GM20000 (cell line): ENCODE results near the gene CD44.
"Not testable (repeated sequence)": the region's sequence is repeated elsewhere in the genome, so short reads cannot be mapped to it uniquely, and the experiment has no call there.

Experiments used
- DNase-seq: peaks from one replicate; pipeline ENCODE4 v3.0.0; 2012; ENCODE audit warnings: low spot score
- TF ChIP-seq, protein P1 (sequence below): IDR thresholded peaks from 2 replicates; pipeline ENCODE4 v1.5.1; 2012; ENCODE audit warnings: mild to moderate bottlenecking, control low read depth; ENCODE audit errors: extremely low read depth, missing control alignments

The CD44 gene

GRCh38 chr11:35138943-35139721, at the start of gene CD44:
Gene CD44 (plus strand): TSS chr11:35139171. CDS start chr11:35139304, 133 bp downstream.
- DNase-seq = peak; percentile 74
- TF ChIP-seq, protein P1, sequence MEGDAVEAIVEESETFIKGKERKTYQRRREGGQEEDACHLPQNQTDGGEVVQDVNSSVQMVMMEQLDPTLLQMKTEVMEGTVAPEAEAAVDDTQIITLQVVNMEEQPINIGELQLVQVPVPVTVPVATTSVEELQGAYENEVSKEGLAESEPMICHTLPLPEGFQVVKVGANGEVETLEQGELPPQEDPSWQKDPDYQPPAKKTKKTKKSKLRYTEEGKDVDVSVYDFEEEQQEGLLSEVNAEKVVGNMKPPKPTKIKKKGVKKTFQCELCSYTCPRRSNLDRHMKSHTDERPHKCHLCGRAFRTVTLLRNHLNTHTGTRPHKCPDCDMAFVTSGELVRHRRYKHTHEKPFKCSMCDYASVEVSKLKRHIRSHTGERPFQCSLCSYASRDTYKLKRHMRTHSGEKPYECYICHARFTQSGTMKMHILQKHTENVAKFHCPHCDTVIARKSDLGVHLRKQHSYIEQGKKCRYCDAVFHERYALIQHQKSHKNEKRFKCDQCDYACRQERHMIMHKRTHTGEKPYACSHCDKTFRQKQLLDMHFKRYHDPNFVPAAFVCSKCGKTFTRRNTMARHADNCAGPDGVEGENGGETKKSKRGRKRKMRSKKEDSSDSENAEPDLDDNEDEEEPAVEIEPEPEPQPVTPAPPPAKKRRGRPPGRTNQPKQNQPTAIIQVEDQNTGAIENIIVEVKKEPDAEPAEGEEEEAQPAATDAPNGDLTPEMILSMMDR = no peak

DNA sequence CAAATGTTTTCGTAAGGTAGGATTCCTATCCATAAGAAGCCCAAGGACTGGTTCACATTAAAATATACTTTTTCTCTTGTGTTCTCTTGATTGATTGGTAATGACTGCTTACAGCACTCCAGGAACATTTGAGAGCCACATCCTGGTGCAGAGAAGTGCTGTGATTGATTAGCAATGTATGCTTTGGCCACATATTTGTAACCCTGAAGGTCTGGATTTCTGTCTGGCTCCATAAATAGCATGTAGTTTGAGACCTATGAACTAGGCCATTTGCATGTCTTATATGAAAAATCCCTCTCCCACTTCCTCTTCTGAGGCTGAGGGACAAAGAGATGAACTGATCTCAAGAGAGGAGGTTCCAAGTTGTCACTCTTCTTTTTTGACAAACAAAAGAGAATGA, 49.3 kb upstream of the CD44 start:
- peak; percentile 49 for DNase-seq

GRCh38 chr11:35090125-35090524, 48.8 kb upstream of the CD44 start:
- DNase-seq = no peak

More for the DNA sequence above, 49.3 kb upstream of the CD44 start:
- TF ChIP-seq, protein P1 = no peak

GRCh38 chr11:35090991-35091390, 48.0 kb upstream of the CD44 start:
- not testable (repeated sequence) for DNase-seq

More at GRCh38 chr11:35090125-35090524, 48.8 kb upstream of the CD44 start:
- TF ChIP-seq, protein P1 = no peak

GRCh38 chr11:35096723-35097122, 42.2 kb upstream of the CD44 start:
- TF ChIP-seq, protein P1 = no peak
- DNase-seq = no peak

GRCh38 chr11:35097814-35098455, 41.0 kb upstream of the CD44 start:
- DNase-seq = no peak
- TF ChIP-seq, protein P1 = no peak

DNA sequence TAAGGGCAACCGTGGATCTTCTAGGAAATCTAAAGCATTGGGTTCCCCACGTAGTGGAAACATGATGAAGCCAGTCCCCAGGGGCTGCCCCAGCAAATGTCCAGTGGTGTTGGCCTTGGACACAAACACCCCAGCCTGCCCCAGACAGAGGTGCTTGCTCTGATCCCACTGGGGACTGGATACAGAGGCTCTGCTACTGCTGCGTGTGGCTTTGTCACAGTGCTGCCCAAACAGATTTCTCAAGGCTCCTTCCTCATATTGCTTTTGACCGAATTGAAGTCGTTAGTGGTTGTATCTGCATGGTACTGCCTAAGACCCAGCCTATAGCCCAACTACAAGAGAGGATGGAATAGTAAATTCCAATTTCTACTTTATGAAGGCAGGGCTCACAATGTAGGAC, 40.1 kb upstream of the CD44 start:
- TF ChIP-seq, protein P1 = no peak
- DNase-seq = no peak
